GM12892 (cell line): ENCODE measurements around the gene PRKCZ.

Source experiments
- POLR2A ChIP-seq: IDR thresholded peaks from 2 replicates; pipeline ENCODE4 v1.6.1; 2011; ENCODE audit warnings: low read depth, low read length, control low read depth
- POLR2AphosphoS5 ChIP-seq: IDR thresholded peaks from 2 replicates; pipeline ENCODE4 v1.6.1; 2011; ENCODE audit warnings: low read depth, low read length, control low read depth

DNA sequence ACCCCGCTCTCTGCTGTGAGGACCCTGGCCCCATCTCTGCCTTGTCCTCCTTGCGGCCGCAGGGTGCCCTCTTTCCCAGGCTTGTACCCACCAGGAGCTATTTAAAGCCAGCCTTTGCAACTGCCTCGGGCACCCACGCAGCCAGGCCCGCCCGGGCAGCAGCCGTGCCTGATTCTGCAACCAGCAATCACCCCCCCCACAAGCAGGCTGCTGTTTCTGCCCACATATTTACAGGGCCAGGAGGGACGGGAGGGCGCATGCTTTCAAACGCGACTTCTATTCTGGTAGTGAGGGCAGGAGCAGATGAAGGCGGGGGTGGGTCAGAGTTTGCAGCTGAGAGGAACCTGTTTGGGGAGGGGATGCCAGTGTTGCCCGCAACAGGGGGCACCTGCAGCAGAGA lies 17.5 kb upstream of the PRKCZ start:
- no peak for TF ChIP-seq POLR2A
- TF ChIP-seq POLR2AphosphoS5, result no peak
